Right lobe of liver (tissue), 6 donors: Measurements from ENCODE around the gene MCC. TPM values are rescaled to one million over a fixed set of nuclear protein-coding genes. Genes with fewer than 3 reads are reported as not detected.

Experiments used
- ATAC-seq, 4 donors: fragments of 200-7000 bp; cut with Tn5 transposase; one replicate each; pipeline ENCODE4 v1.9.1; 2020; ENCODE audit warnings: mild to moderate bottlenecking in 4 of 4, moderate library complexity in 4 of 4
- DNase-seq, 3 donors: peaks; one replicate each; pipeline ENCODE4 v3.0.0-alpha.2; 2020
- H3K27ac ChIP-seq, 3 donors: fragments of 200-600 bp; one replicate each; pipeline ENCODE4 v1.8.0; 2022
- H3K27me3 ChIP-seq, 2 donors: fragments of 200-600 bp; one replicate each; pipeline ENCODE4 v1.8.0; 2022
- H3K36me3 ChIP-seq, 4 donors: fragments of 200-600 bp; sonication (generic) in 1 of 4; one replicate each; pipeline versions ENCODE4 v1.5.1 to v1.8.0; 2017 to 2022; ENCODE audit warnings: control low read depth in 1 of 4
- H3K4me1 ChIP-seq, 4 donors: fragments of 200-600 bp; sonication (generic) in 1 of 4; one replicate each; pipeline versions ENCODE4 v1.5.1 to v1.8.0; 2017 to 2022; ENCODE audit warnings: control low read depth in 1 of 4
- H3K4me3 ChIP-seq, 3 donors: fragments of 200-600 bp; one replicate each; pipeline ENCODE4 v1.8.0; 2022
- H3K9me3 ChIP-seq, 4 donors: fragments of 200-600 bp; sonication (generic) in 1 of 4; one replicate each; pipeline versions ENCODE4 v1.5.1 to v1.8.0; 2017 to 2022; ENCODE audit warnings: control low read depth in 1 of 4
- CTCF ChIP-seq, 4 donors: fragments of 200-600 bp in 3 of 4; fragments of 450-650 bp in 1 of 4; IDR thresholded peaks; one replicate each; pipeline versions ENCODE4 v1.5.1 to v1.8.0; 2016 to 2022; ENCODE audit warnings: antibody characterized with exemption in 4 of 4, mild to moderate bottlenecking in 2 of 4
- POLR2A ChIP-seq: fragments of 450-650 bp; IDR thresholded peaks from one replicate; pipeline ENCODE4 v1.6.1; 2017; ENCODE audit warnings: antibody characterized with exemption, mild to moderate bottlenecking
- WGBS: methylation state at CpG from one replicate; pipeline ENCODE4 v1.1.6; 2018; ENCODE audit warnings: low coverage, low lambda C conversion rate; ENCODE audit not compliant: insufficient coverage; ENCODE audit errors: missing lambda C conversion rate; 5-methylcytosine and 5-hydroxymethylcytosine counted together
- intact Hi-C, 2 donors: fragments of 100-400 bp; cut with DNase I; formaldehyde crosslinking; loops; one replicate each; pipeline versions ENCODE4 v1.11.2 to v1.14.1; 2022
- total RNA-seq, 6 experiments: library from RNA; depleted of rRNA in 2 of 6; stranded (reverse); fragments of >200 nt in 2 of 6; fragmentation: NEBNext Ultra II Directional in 3 of 6; extraction: Animal tissue kit (Norgen Biotek cat#: 25700) in 3 of 6; gene quantifications; one replicate each; pipeline versions ENCODE4 v1.1.0 to v1.2.4, GENCODE V29; 2016 to 2023
- donor health status: DM: no; HTN: yes; CAD: no.
- donor health status: DM: no; HTN: no; CAD: no.
- donor health status: DM: no; HTN: no; CAD: no.
- donor health status: DM: no; HTN: yes; CAD: no.
- donor health status: DM: no; HTN: yes; CAD: no.

The MCC gene
- total RNA-seq, 6 experiments from 2014 or later = 23.1 to 35.2 (median 26.1) TPM

GRCh38 chr5:113225259-113225658 is 263.0 kb downstream of the MCC start:
- Histone ChIP-seq H3K36me3 (no peaks in the 10 kb centered on the region), H3K27ac (peak overlapping the region in 1 of 3 donors; percentile 37), H3K4me1 (peaks cover 0 to 20% (median 4%) of the 10 kb centered on the region in 4 donors), H3K9me3 (no peaks in the 10 kb centered on the region), H3K27me3 (no peaks in the 10 kb centered on the region), H3K4me3 (no peak overlapping the region)
- no peak for DNase-seq
- no peak for ATAC-seq
- TF ChIP-seq CTCF (IDR thresholded peaks at IDR 0.05) = no peak
- TF ChIP-seq POLR2A = no peak
- WGBS = 82% methylated on average over 2 of the region's 2 CpGs
- intact Hi-C loops = no loop called here

GRCh38 chr5:113224605-113225065 is 263.6 kb downstream of the MCC start:
- TF ChIP-seq CTCF (IDR thresholded peaks at IDR 0.05) (no peak), POLR2A (no peak)
- no peaks in the 10 kb centered on the region for H3K36me3 ChIP-seq
- no peak overlapping the region for H3K4me3 ChIP-seq
- no peaks in the 10 kb centered on the region for H3K27me3 ChIP-seq
- H3K9me3 ChIP-seq = no peaks in the 10 kb centered on the region
- H3K27ac ChIP-seq = peak overlapping the region in 2 of 3 donors; percentile 0 to 37
- intact Hi-C loops = no loop called here
- 42% methylated on average over 4 of the region's 4 CpGs for WGBS
- ATAC-seq (peak; percentile 53 to 79 (median 60)), DNase-seq (no peak)
- H3K4me1 ChIP-seq = peaks cover 0 to 21% (median 4%) of the 10 kb centered on the region in 4 donors

- Histone ChIP-seq H3K4me3 (no peak overlapping the region), H3K27me3 (no peaks in the 10 kb centered on the region), H3K27ac (peak overlapping the region in 1 of 3 donors; percentile 37), H3K36me3 (no peaks in the 10 kb centered on the region), H3K4me1 (peaks cover 0 to 27% (median 4%) of the 10 kb centered on the region in 4 donors), H3K9me3 (no peaks in the 10 kb centered on the region)
- DNase-seq = no peak
- no peak for ATAC-seq
- WGBS = 81% methylated on average over 8 of the region's 13 CpGs
- intact Hi-C loops = no loop called here
- no peak for TF ChIP-seq CTCF (IDR thresholded peaks at IDR 0.05)
- no peak for TF ChIP-seq POLR2A
Observed at GRCh38 chr5:113223831-113224604, 264.2 kb downstream of the MCC start.

GRCh38 chr5:113223315-113223714 is 264.9 kb downstream of the MCC start:
- whole genome bisulfite sequencing = 78% methylated on average over 3 of the region's 3 CpGs
- Histone ChIP-seq H3K27me3 (no peaks in the 10 kb centered on the region), H3K27ac (no peak overlapping the region), H3K9me3 (no peaks in the 10 kb centered on the region), H3K4me3 (no peak overlapping the region), H3K4me1 (peaks cover 0 to 32% (median 4%) of the 10 kb centered on the region in 4 donors), H3K36me3 (no peaks in the 10 kb centered on the region)
- intact Hi-C loops = no loop called here
- TF ChIP-seq CTCF (IDR thresholded peaks at IDR 0.05) = no peak
- TF ChIP-seq POLR2A = no peak
- DNase-seq = no peak
- no peak for ATAC-seq
